ENCODE data around the gene GTPBP2.

The GTPBP2 gene

DNA sequence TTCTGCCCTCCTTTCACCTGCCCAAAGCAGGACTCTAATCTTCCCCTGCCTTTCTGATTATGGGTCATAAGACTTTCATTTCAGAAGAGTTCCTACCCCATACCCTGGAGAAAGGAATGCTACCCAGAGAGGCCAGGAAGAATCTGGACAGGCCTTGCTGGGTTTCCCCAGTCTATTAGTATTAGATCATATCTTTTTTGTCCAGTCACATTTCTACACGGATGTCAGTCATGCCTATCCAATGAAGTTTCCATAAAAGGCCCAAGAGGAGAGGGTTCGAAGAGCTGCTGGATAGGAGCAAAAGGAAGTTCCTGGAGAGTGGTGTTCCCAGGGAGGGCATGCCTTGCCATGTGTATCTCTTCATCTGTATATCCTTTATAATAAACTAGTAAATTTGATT lies 49.9 kb downstream of the GTPBP2 start:
- no peak for DNase-seq (ENCODE audit: low read depth in 1 of 2, low spot score in 1 of 2)
- H3K27ac ChIP-seq (replicated peaks) = no peak overlapping the region
- TF ChIP-seq POLR2AphosphoS5 (IDR thresholded peaks at IDR 0.05; ENCODE audit: low read depth) (no peak), GABPA (IDR thresholded peaks at IDR 0.05; ENCODE audit: low read depth) (no peak), SPI1 (IDR thresholded peaks at IDR 0.05; ENCODE audit: borderline replicate concordance, low read depth) (no peak)
- TF ChIP-seq, protein P1, sequence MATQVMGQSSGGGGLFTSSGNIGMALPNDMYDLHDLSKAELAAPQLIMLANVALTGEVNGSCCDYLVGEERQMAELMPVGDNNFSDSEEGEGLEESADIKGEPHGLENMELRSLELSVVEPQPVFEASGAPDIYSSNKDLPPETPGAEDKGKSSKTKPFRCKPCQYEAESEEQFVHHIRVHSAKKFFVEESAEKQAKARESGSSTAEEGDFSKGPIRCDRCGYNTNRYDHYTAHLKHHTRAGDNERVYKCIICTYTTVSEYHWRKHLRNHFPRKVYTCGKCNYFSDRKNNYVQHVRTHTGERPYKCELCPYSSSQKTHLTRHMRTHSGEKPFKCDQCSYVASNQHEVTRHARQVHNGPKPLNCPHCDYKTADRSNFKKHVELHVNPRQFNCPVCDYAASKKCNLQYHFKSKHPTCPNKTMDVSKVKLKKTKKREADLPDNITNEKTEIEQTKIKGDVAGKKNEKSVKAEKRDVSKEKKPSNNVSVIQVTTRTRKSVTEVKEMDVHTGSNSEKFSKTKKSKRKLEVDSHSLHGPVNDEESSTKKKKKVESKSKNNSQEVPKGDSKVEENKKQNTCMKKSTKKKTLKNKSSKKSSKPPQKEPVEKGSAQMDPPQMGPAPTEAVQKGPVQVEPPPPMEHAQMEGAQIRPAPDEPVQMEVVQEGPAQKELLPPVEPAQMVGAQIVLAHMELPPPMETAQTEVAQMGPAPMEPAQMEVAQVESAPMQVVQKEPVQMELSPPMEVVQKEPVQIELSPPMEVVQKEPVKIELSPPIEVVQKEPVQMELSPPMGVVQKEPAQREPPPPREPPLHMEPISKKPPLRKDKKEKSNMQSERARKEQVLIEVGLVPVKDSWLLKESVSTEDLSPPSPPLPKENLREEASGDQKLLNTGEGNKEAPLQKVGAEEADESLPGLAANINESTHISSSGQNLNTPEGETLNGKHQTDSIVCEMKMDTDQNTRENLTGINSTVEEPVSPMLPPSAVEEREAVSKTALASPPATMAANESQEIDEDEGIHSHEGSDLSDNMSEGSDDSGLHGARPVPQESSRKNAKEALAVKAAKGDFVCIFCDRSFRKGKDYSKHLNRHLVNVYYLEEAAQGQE (IDR thresholded peaks at IDR 0.05; ENCODE audit: insufficient replicate concordance, low read depth) = no peak
- TF ChIP-seq, protein P2, sequence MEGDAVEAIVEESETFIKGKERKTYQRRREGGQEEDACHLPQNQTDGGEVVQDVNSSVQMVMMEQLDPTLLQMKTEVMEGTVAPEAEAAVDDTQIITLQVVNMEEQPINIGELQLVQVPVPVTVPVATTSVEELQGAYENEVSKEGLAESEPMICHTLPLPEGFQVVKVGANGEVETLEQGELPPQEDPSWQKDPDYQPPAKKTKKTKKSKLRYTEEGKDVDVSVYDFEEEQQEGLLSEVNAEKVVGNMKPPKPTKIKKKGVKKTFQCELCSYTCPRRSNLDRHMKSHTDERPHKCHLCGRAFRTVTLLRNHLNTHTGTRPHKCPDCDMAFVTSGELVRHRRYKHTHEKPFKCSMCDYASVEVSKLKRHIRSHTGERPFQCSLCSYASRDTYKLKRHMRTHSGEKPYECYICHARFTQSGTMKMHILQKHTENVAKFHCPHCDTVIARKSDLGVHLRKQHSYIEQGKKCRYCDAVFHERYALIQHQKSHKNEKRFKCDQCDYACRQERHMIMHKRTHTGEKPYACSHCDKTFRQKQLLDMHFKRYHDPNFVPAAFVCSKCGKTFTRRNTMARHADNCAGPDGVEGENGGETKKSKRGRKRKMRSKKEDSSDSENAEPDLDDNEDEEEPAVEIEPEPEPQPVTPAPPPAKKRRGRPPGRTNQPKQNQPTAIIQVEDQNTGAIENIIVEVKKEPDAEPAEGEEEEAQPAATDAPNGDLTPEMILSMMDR (IDR thresholded peaks at IDR 0.05; ENCODE audit: insufficient read depth, low read length) = no peak
- no peak overlapping the region for H3K4me3 ChIP-seq (replicated peaks; ENCODE audit: insufficient read depth, low read length)
- H3K27me3 ChIP-seq (ENCODE audit: insufficient read depth, poor library complexity, severe bottlenecking) = no peaks in the 10 kb centered on the region

DNA sequence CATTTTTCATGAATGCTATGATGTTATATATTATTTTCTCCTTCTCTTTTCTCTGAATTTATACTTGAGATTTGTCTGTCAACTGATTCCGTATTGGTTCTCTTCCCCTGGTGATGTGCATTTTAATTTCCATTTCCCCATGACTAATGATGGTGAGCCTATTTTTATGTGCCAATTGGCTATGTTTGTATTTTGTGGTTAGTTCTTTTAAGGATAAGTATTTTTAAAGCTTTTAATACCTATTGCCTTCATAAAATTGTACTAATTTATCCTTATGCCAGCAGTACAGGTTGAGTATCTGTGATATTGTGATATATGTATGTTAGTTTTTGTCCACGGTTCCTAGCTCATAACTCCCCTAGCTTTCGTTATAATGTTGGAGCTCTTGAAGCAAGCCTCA lies 50.3 kb downstream of the GTPBP2 start:
- H3K4me3 ChIP-seq (replicated peaks; ENCODE audit: insufficient read depth, low read length) = no peak overlapping the region
- DNase-seq (ENCODE audit: low read depth in 1 of 2, low spot score in 1 of 2) = no peak
- TF ChIP-seq, protein P2 (IDR thresholded peaks at IDR 0.05; ENCODE audit: insufficient read depth, low read length) = no peak
- H3K27me3 ChIP-seq (ENCODE audit: insufficient read depth, poor library complexity, severe bottlenecking) = no peaks in the 10 kb centered on the region
- H3K27ac ChIP-seq (replicated peaks) = no peak overlapping the region

DNA sequence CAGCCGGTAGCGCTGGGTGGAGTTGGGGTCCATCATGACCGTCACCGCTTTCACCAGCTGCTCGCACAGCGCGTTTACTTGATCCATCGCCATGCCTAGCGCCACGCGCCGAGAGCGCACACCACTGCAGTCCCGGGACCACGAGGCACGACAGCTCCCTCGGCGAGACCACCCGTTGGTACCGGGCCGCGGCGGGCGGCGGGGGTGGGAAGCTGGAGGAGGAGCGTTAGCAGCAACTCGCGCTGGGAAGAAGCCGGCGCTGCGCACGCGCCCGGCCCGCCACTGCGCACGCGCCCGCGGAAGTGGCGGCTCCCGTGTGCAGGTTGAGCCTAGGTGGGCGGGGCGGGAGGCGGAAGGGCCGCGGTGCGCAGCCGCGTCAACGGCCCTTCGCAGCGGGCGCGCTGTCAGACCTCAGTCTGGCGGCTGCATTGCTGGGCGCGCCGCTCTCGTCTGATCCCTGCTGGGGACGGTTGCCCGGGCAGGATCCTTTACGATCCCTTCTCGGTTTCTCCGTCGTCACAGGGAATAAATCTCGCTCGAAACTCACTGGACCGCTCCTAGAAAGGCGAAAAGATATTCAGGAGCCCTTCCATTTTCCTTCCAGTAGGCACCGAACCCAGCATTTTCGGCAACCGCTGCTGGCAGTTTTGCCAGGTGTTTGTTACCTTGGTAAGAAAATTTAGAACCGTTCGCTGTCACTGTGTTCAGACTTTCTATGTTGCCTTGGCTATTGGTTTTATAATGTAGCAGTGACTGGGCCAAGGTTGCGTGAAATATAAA lies 53.1 kb downstream of the GTPBP2 start, which contains the start of the genes POLH and XPO5:
Gene POLH, plus strand, starts transcription at position 414 of the 780 bp plus-strand sequence. CDS start 6,135 bp downstream, outside the sequence.
Gene XPO5, minus strand, starts transcription at position 267 of the 780 bp plus-strand sequence. Its CDS starts 174 bp downstream, at position 93.
- no peaks in the 10 kb centered on the region for H3K27me3 ChIP-seq (ENCODE audit: insufficient read depth, poor library complexity, severe bottlenecking)
- TF ChIP-seq POLR2AphosphoS5 (IDR thresholded peaks at IDR 0.05; ENCODE audit: low read depth) (peak; percentile 78), SPI1 (IDR thresholded peaks at IDR 0.05; ENCODE audit: borderline replicate concordance, low read depth) (peak; percentile 10; the same call in 1 of the 2 replicates)
- TF ChIP-seq, protein P2 (IDR thresholded peaks at IDR 0.05; ENCODE audit: insufficient read depth, low read length) = no peak
- TF ChIP-seq, protein P1 (IDR thresholded peaks at IDR 0.05; ENCODE audit: insufficient replicate concordance, low read depth) = peak; percentile 60
- peak; percentile 86 to 89 for DNase-seq (ENCODE audit: low read depth in 1 of 2, low spot score in 1 of 2)
- peak within 1 kb of the TSS; percentile 100 for H3K4me3 ChIP-seq (replicated peaks; ENCODE audit: insufficient read depth, low read length)
- H3K27ac ChIP-seq (replicated peaks) = peak within 1 kb of the TSS; percentile 79

All from HL-60 (cell line).